Ectodermal cell (in vitro differentiated cells): ENCODE data around the gene FIBIN.

Experiments
- H3K27ac ChIP-seq: 2 replicates; pipeline ENCODE4 v1.7.0; 2013; ENCODE audit warnings: mild to moderate bottlenecking, low read depth, low read length; ENCODE audit not compliant: insufficient read depth, poor library complexity, severe bottlenecking
- H3K27me3 ChIP-seq: 2 replicates; pipeline ENCODE4 v1.7.0; 2013; ENCODE audit warnings: mild to moderate bottlenecking, low read length; ENCODE audit not compliant: insufficient read depth, control insufficient read depth, poor library complexity, severe bottlenecking
- H3K36me3 ChIP-seq: one replicate; pipeline ENCODE4 v1.7.0; 2013; ENCODE audit warnings: low read length; ENCODE audit not compliant: control insufficient read depth, insufficient read depth
- H3K4me1 ChIP-seq: one replicate; pipeline ENCODE4 v1.7.0; 2013; ENCODE audit warnings: low read length; ENCODE audit not compliant: control insufficient read depth, insufficient read depth
- H3K4me3 ChIP-seq: 2 replicates; pipeline ENCODE4 v1.7.0; 2013; ENCODE audit warnings: low read depth, low read length, control low read depth; ENCODE audit not compliant: insufficient read depth
- H3K9me3 ChIP-seq: 2 replicates; pipeline ENCODE4 v1.7.0; 2013; ENCODE audit warnings: mild to moderate bottlenecking, low read length, moderate library complexity; ENCODE audit not compliant: control insufficient read depth
- WGBS, 2 experiments: methylation state at CpG; one replicate each; pipeline ENCODE4 v1.1.7; 2013; ENCODE audit warnings: missing lambda C conversion rate in 2 of 2; 5-methylcytosine and 5-hydroxymethylcytosine counted together

Gene FIBIN

DNA sequence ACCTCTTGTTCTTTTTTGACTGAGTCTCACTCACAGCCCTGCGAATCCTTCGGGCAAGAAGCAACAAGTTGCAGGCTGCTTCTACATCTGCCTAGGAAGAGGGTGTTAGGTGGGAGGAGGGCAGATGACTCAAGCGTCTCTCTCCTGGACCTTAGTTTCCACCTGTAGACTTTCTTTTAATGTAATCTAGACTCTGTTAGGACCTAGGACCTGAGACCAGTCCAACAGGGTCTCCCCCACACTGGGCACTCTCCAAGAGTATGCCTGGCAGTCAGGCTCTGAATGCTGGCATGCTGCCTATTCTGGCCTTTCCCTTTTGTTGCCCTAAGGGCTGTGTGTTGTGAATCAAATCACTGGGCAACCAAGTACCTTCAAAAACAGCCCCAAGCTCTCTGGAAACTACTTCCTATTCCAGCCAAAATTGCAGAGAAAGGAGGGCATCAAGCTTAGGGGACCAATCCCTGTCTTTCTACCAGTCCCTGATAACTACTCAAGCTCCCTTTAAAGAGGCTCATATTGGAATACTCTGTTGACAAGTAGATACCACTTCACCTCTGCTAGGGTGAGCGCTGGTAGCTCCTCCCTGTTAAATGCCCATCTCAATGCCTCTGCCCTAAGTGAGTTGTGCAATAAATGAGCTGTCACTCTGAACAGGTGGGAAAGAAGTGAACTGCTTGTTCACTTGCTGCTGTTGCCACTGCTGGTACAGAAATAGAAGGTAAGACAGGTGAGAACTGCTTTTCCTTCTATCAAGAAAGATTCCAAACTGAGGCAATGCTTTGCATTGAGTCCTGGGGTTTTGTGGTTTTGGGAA, 46.6 kb downstream of the FIBIN start, which contains the start of gene BBOX1:
Gene BBOX1, plus strand, starts transcription at position 514 of the 814 bp plus-strand sequence. CDS start 14,616 bp downstream, outside the sequence.
- Histone ChIP-seq H3K9me3 (no peaks in the 10 kb centered on the region), H3K4me1 (peaks cover 4% of the 10 kb centered on the region), H3K36me3 (no peaks in the 10 kb centered on the region), H3K4me3 (no peak within 1 kb of the TSS), H3K27ac (no peak within 1 kb of the TSS), H3K27me3 (no peaks in the 10 kb centered on the region)
- 69 to 70% methylated on average over 4 of the region's 4 CpGs for WGBS, 2 experiments

DNA sequence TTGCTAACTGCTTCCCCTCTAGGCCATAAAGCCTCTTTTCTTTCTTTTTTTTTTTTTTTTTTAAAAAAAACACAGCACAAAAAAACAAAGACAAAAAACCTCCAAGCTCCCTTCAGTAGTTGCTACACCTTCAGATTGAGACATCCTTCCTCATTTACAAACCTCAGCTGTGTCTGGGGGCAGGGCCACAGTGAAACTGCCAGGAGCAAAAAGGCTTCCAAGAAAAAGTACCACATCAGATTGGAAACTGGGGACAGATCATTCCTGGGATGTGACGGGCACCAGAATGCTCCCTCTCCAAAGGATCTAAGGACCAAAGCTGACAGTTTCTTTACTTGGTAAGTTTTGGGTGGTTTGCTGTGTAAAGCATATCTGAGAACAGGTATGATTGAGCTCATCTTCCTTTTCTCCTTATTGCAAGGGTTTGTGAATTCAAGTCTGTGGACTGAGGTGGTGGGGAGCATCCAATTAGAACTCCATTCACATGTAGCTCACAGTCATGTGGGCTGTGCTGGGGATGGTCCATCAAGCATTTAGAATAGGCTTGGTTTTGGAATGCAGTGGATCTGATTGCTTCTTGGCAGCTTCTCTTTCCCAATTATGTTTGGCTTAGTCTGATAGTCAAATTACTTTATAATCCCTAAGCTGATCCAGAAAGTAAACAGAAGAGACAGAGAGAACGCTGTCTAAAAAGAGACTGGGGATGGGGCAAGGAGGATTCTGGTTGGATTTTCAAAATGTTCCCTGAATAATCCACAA, 47.4 kb downstream of the FIBIN start:
- Histone ChIP-seq H3K4me3 (no peak overlapping the region), H3K27ac (no peak overlapping the region), H3K27me3 (no peaks in the 10 kb centered on the region), H3K4me1 (peaks cover 4% of the 10 kb centered on the region), H3K36me3 (no peaks in the 10 kb centered on the region), H3K9me3 (no peaks in the 10 kb centered on the region)
- WGBS, 2 experiments = 94 to 100% methylated on average over 2 of the region's 2 CpGs
